ENCODE data around the gene PTGES3. TPM values are rescaled to one million over a fixed set of nuclear protein-coding genes. Genes with fewer than 3 reads are reported as not detected.
"Not testable (repeated sequence)": the region's sequence is repeated elsewhere in the genome, so short reads cannot be mapped to it uniquely, and the experiment has no call there.

PTGES3 gene
- total and polyA plus RNA-seq, 3 experiments from 2014 or later, result 242 to 437 (median 431) TPM

GRCh38 chr12:56648023-56648422 is 40.1 kb downstream of the PTGES3 start:
- H3K4me1 ChIP-seq (ENCODE audit: insufficient read depth, low read length), result peaks cover 23% of the 10 kb centered on the region
- H3K9me3 Mint-ChIP-seq; H3K9me3 ChIP-seq (ENCODE audit: low read length); H3K27me3 ChIP-seq (ENCODE audit: insufficient read depth, low read length, poor library complexity, severe bottlenecking); H3K27me3 Mint-ChIP-seq; H3K36me3 ChIP-seq (ENCODE audit: insufficient read depth, low read length); DNase-seq; H3K27ac ChIP-seq (ENCODE audit: low read depth, low read length); H3K4me3 ChIP-seq (ENCODE audit: low read length); POLR2A ChIA-PET: not testable (repeated sequence)
- Mint-ChIP-seq H3K4me3 (peak overlapping the region in 1 of 7 donors; percentile 38), H3K4me1 (peaks cover 24 to 31% (median 29%) of the 10 kb centered on the region in 3 donors), H3K36me3 (peaks cover 1 to 30% (median 14%) of the 10 kb centered on the region in 3 donors), H3K27ac (peak overlapping the region in 5 of 8 donors; percentile 47 to 84 (median 72))
- CTCF ChIA-PET, result interaction anchor here (2.4 kb wide), 1 partner anchor 11 kb away, joined by 14 read pairs; no protein-coding TSS in a partner anchor

- Histone ChIP-seq H3K27me3 (ENCODE audit: insufficient read depth, low read length, poor library complexity, severe bottlenecking) (no peaks in the 10 kb centered on the region), H3K27ac (ENCODE audit: low read depth, low read length) (peak within 1 kb of the TSS; percentile 98), H3K4me1 (ENCODE audit: insufficient read depth, low read length) (peaks cover 23% of the 10 kb centered on the region), H3K4me3 (ENCODE audit: low read length) (peak within 1 kb of the TSS; percentile 100), H3K36me3 (ENCODE audit: insufficient read depth, low read length) (peaks cover 18% of the 10 kb centered on the region), H3K9me3 (ENCODE audit: low read length) (no peaks in the 10 kb centered on the region)
- Mint-ChIP-seq H3K4me3 (peak within 1 kb of the TSS; percentile 79 to 99 (median 93)), H3K9me3 (no peaks in the 10 kb centered on the region), H3K27ac (peak within 1 kb of the TSS; percentile 76 to 100 (median 98)), H3K4me1 (peaks cover 28 to 39% (median 39%) of the 10 kb centered on the region in 3 donors), H3K27me3 (no peaks in the 10 kb centered on the region), H3K36me3 (peaks cover 1 to 44% (median 15%) of the 10 kb centered on the region in 3 donors)
- DNase-seq, result peak; percentile 85 to 96 (median 94)
- ChIA-PET POLR2A (interaction anchor here (0.7 to 3.3 kb wide), 10 partner anchors 10 to 466 kb away, joined by 3 to 54 read pairs (median 12); partner anchors contain the start of genes BAZ2A, NACA, PTGES3 and STAT6), CTCF (interaction anchor here (0.6 to 2.4 kb wide), 6 partner anchors 9 to 44 kb away, joined by 3 to 15 read pairs (median 8); no protein-coding TSS in a partner anchor)
Observed at GRCh38 chr12:56645717-56646446, 42.2 kb downstream of the PTGES3 start, which contains the start of gene ATP5F1B. TSS of gene ATP5F1B (minus strand) at chr12:56645984. CDS start at chr12:56645963, 21 bp downstream.

GRCh38 chr12:56645201-56645716 is 42.8 kb downstream of the PTGES3 start:
- no peaks in the 10 kb centered on the region for H3K9me3 ChIP-seq (ENCODE audit: low read length)
- POLR2A ChIA-PET, result interaction anchor here (0.7 to 3.3 kb wide), 9 partner anchors 9 to 466 kb away, joined by 3 to 54 read pairs (median 16); partner anchors contain the start of genes BAZ2A, NACA, PTGES3 and STAT6
- Mint-ChIP-seq H3K27me3 (no peaks in the 10 kb centered on the region), H3K9me3 (no peaks in the 10 kb centered on the region), H3K4me3 (peak overlapping the region; percentile 79 to 99 (median 93)), H3K27ac (peak overlapping the region; percentile 76 to 100 (median 98)), H3K36me3 (peaks cover 3 to 49% (median 15%) of the 10 kb centered on the region in 3 donors), H3K4me1 (peaks cover 28 to 39% (median 39%) of the 10 kb centered on the region in 3 donors)
- peaks cover 23% of the 10 kb centered on the region for H3K36me3 ChIP-seq (ENCODE audit: insufficient read depth, low read length)
- peak overlapping the region; percentile 98 for H3K27ac ChIP-seq (ENCODE audit: low read depth, low read length)
- peak overlapping the region; percentile 100 for H3K4me3 ChIP-seq (ENCODE audit: low read length)
- H3K4me1 ChIP-seq (ENCODE audit: insufficient read depth, low read length), result peaks cover 23% of the 10 kb centered on the region
- CTCF ChIA-PET, result interaction anchor here (0.6 to 2.0 kb wide), 4 partner anchors 9 to 43 kb away, joined by 3 to 15 read pairs (median 8); no protein-coding TSS in a partner anchor
- no peaks in the 10 kb centered on the region for H3K27me3 ChIP-seq (ENCODE audit: insufficient read depth, low read length, poor library complexity, severe bottlenecking)
- no peak for DNase-seq

GRCh38 chr12:56644654-56645053 is 43.4 kb downstream of the PTGES3 start:
- Mint-ChIP-seq H3K9me3 (no peaks in the 10 kb centered on the region), H3K27ac (peak overlapping the region; percentile 76 to 100 (median 98)), H3K36me3 (peaks cover 7 to 55% (median 18%) of the 10 kb centered on the region in 3 donors), H3K4me1 (peaks cover 31 to 43% (median 43%) of the 10 kb centered on the region in 3 donors), H3K4me3 (peak overlapping the region; percentile 79 to 99 (median 93)), H3K27me3 (no peaks in the 10 kb centered on the region)
- Histone ChIP-seq H3K4me3 (ENCODE audit: low read length) (peak overlapping the region; percentile 100), H3K9me3 (ENCODE audit: low read length) (no peaks in the 10 kb centered on the region), H3K27me3 (ENCODE audit: insufficient read depth, low read length, poor library complexity, severe bottlenecking) (no peaks in the 10 kb centered on the region), H3K4me1 (ENCODE audit: insufficient read depth, low read length) (peaks cover 23% of the 10 kb centered on the region), H3K36me3 (ENCODE audit: insufficient read depth, low read length) (peaks cover 27% of the 10 kb centered on the region), H3K27ac (ENCODE audit: low read depth, low read length) (peak overlapping the region; percentile 98)
- no peak for DNase-seq
- CTCF ChIA-PET, result interaction anchor here (1.3 to 2.0 kb wide), 3 partner anchors 8 to 40 kb away, joined by 5 to 15 read pairs (median 10); no protein-coding TSS in a partner anchor
- POLR2A ChIA-PET, result interaction anchor here (0.7 to 3.3 kb wide), 3 partner anchors 9 to 34 kb away, joined by 3 to 54 read pairs (median 33); partner anchors contain the start of gene BAZ2A

- H3K27ac Mint-ChIP-seq, result no peak overlapping the region
- Histone ChIP-seq H3K9me3 (ENCODE audit: low read length) (no peaks in the 10 kb centered on the region), H3K36me3 (ENCODE audit: insufficient read depth, low read length) (peaks cover 46% of the 10 kb centered on the region), H3K27ac (ENCODE audit: low read depth, low read length) (no peak overlapping the region), H3K4me1 (ENCODE audit: insufficient read depth, low read length) (peaks cover 34% of the 10 kb centered on the region), H3K4me3 (ENCODE audit: low read length) (no peak overlapping the region), H3K27me3 (ENCODE audit: insufficient read depth, low read length, poor library complexity, severe bottlenecking) (no peaks in the 10 kb centered on the region)
- H3K36me3 Mint-ChIP-seq, result peaks cover 18 to 85% (median 21%) of the 10 kb centered on the region in 3 donors
- H3K4me1 Mint-ChIP-seq, result peaks cover 41 to 58% (median 57%) of the 10 kb centered on the region in 3 donors
- H3K4me3 Mint-ChIP-seq, result no peak overlapping the region
- no peaks in the 10 kb centered on the region for H3K27me3 Mint-ChIP-seq
- no peak for DNase-seq
- POLR2A ChIA-PET, result interaction anchor here (0.6 to 0.7 kb wide), 2 partner anchors 12 to 453 kb away, joined by 3 read pairs; no protein-coding TSS in a partner anchor
- H3K9me3 Mint-ChIP-seq, result no peaks in the 10 kb centered on the region
- CTCF ChIA-PET, result no interaction called here
Observed at GRCh38 chr12:56641219-56641618, 46.9 kb downstream of the PTGES3 start.

- Histone ChIP-seq H3K27me3 (ENCODE audit: insufficient read depth, low read length, poor library complexity, severe bottlenecking) (no peaks in the 10 kb centered on the region), H3K27ac (ENCODE audit: low read depth, low read length) (peak overlapping the region; percentile 89), H3K4me1 (ENCODE audit: insufficient read depth, low read length) (peaks cover 44% of the 10 kb centered on the region), H3K4me3 (ENCODE audit: low read length) (no peak overlapping the region), H3K36me3 (ENCODE audit: insufficient read depth, low read length) (peaks cover 36% of the 10 kb centered on the region), H3K9me3 (ENCODE audit: low read length) (no peaks in the 10 kb centered on the region)
- peaks cover 8 to 65% (median 20%) of the 10 kb centered on the region in 3 donors for H3K36me3 Mint-ChIP-seq
- no peaks in the 10 kb centered on the region for H3K9me3 Mint-ChIP-seq
- H3K27me3 Mint-ChIP-seq, result no peaks in the 10 kb centered on the region
- peaks cover 51 to 60% (median 60%) of the 10 kb centered on the region in 3 donors for H3K4me1 Mint-ChIP-seq
- no peak for DNase-seq
- H3K27ac Mint-ChIP-seq, result peak overlapping the region; percentile 54 to 99 (median 95)
- CTCF ChIA-PET, result interaction anchor here (1.8 to 5.7 kb wide), 2 partner anchors 11 to 17 kb away, joined by 7 to 50 read pairs; no protein-coding TSS in a partner anchor
- peak overlapping the region in 1 of 7 donors; percentile 91 for H3K4me3 Mint-ChIP-seq
- POLR2A ChIA-PET, result interaction anchor here (1.3 kb wide), 1 partner anchor 9 kb away, joined by 5 read pairs; no protein-coding TSS in a partner anchor
Observed at GRCh38 chr12:56637621-56638020, 50.5 kb downstream of the PTGES3 start.

- H3K27ac Mint-ChIP-seq, result peak overlapping the region; percentile 94 to 100 (median 98)
- no peaks in the 10 kb centered on the region for H3K9me3 ChIP-seq (ENCODE audit: low read length)
- ChIA-PET CTCF (interaction anchor here (0.6 to 5.7 kb wide), 36 partner anchors 8 to 592 kb away, joined by 3 to 50 read pairs (median 4); partner anchors contain the start of genes ATP5F1B, GLS2, NACA and PRIM1), POLR2A (interaction anchor here (0.5 to 3.8 kb wide), 10 partner anchors 9 to 663 kb away, joined by 3 to 54 read pairs (median 7); partner anchors contain the start of genes ATP5F1B, NACA, PTGES3 and RAB5B)
- H3K4me1 Mint-ChIP-seq, result peaks cover 54 to 61% (median 60%) of the 10 kb centered on the region in 3 donors
- DNase-seq, result peak; percentile 95 to 98 (median 97)
- H3K4me3 ChIP-seq (ENCODE audit: low read length), result peak overlapping the region; percentile 91
- peak overlapping the region; percentile 89 for H3K27ac ChIP-seq (ENCODE audit: low read depth, low read length)
- H3K36me3 ChIP-seq (ENCODE audit: insufficient read depth, low read length), result peaks cover 29% of the 10 kb centered on the region
- no peaks in the 10 kb centered on the region for H3K27me3 Mint-ChIP-seq
- H3K27me3 ChIP-seq (ENCODE audit: insufficient read depth, low read length, poor library complexity, severe bottlenecking), result no peaks in the 10 kb centered on the region
- no peaks in the 10 kb centered on the region for H3K9me3 Mint-ChIP-seq
- H3K4me1 ChIP-seq (ENCODE audit: insufficient read depth, low read length), result peaks cover 51% of the 10 kb centered on the region
- peak overlapping the region; percentile 91 to 99 (median 94) for H3K4me3 Mint-ChIP-seq
- peaks cover 3 to 58% (median 20%) of the 10 kb centered on the region in 3 donors for H3K36me3 Mint-ChIP-seq
Observed at GRCh38 chr12:56636675-56637540, 51.2 kb downstream of the PTGES3 start.

Measured in CD8-positive, alpha-beta memory T cell (primary cell).